ENCODE data around the gene CYB5R3.
"Not testable (repeated sequence)": the region's sequence is repeated elsewhere in the genome, so short reads cannot be mapped to it uniquely, and the experiment has no call there.

GRCh38 chr22:42571068-42571467, 78.1 kb downstream of the CYB5R3 start:
- TF ChIP-seq CTCF (IDR thresholded peaks at IDR 0.05; ENCODE audit: low read depth, low read length, missing input control); RAD21 (IDR thresholded peaks at IDR 0.05); FOXA1 (IDR thresholded peaks at IDR 0.05); NR2F2 (IDR thresholded peaks at IDR 0.05): not testable (repeated sequence)
- TF ChIP-seq, protein P1, sequence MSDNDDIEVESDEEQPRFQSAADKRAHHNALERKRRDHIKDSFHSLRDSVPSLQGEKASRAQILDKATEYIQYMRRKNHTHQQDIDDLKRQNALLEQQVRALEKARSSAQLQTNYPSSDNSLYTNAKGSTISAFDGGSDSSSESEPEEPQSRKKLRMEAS (IDR thresholded peaks at IDR 0.05): not testable (repeated sequence)

Data from liver (tissue), 3 donors.